A549 treated with AZD9567 at 1 μM for 4 hours (cell line): ENCODE data around the gene CLDN9. TPM values are rescaled to one million over a fixed set of nuclear protein-coding genes. Genes with fewer than 3 reads are reported as not detected.

Experiments
- total RNA-seq: library from RNA; stranded (reverse); fragments of 200-300 nt; extraction: Qiagen RNA extraction; gene quantifications from 5 replicates; pipeline ENCODE4 v1.2.3, GENCODE V29; 2022; ENCODE audit not compliant: insufficient read depth

The CLDN9 gene
- total RNA-seq = 0.37 to 0.71 TPM (median 0.42 TPM) in 4 of 5 replicates, not detected in the other

GRCh38 chr16:3012828-3013420, at the start of gene CLDN9:
CLDN9 (plus strand) TSS chr16:3012923; CDS start chr16:3013363, 440 bp downstream.

GRCh38 chr16:2963723-2964474, 48.8 kb upstream of the CLDN9 start, which contains the start of gene KREMEN2:
KREMEN2 (plus strand) TSS chr16:2964275; CDS start chr16:2964521, 246 bp downstream.

GRCh38 chr16:2968738-2969544, 43.8 kb upstream of the CLDN9 start, which contains the start of gene PAQR4:
PAQR4 (plus strand) TSS chr16:2969348; CDS start chr16:2969675, 327 bp downstream.

GRCh38 chr16:2980227-2981176, 32.2 kb upstream of the CLDN9 start, which contains the start of gene PKMYT1:
PKMYT1 (minus strand) TSS chr16:2980446; CDS start chr16:2979657, 789 bp downstream.

GRCh38 chr16:3017794-3018506, 5.2 kb downstream of the CLDN9 start, which contains the start of gene CLDN6:
CLDN6 (minus strand) TSS chr16:3018183; CDS start chr16:3016021, 2,162 bp downstream.

GRCh38 chr16:3020247-3020603, 7.5 kb downstream of the CLDN9 start, which contains the start of gene TNFRSF12A:
TNFRSF12A (plus strand) TSS chr16:3020368; CDS start chr16:3020398, 30 bp downstream.

GRCh38 chr16:3023669-3024478, 11.2 kb downstream of the CLDN9 start, which contains the start of the genes HCFC1R1 and THOC6:
HCFC1R1 (minus strand) TSS chr16:3023942; CDS start chr16:3023941, 1 bp downstream.
THOC6 (plus strand) TSS chr16:3024035; CDS start chr16:3024327, 292 bp downstream.

GRCh38 chr16:3036726-3037315, 24.1 kb downstream of the CLDN9 start, which contains the start of gene BICDL2:
BICDL2 (minus strand) TSS chr16:3036944; CDS start chr16:3035496, 1,448 bp downstream.

GRCh38 chr16:3045758-3046640, 33.3 kb downstream of the CLDN9 start, which contains the start of gene MMP25:
MMP25 (plus strand) TSS chr16:3046561; CDS start chr16:3046918, 357 bp downstream.

Other genes with a start within 250 kb of the CLDN9 start
- gene ELOB, start 235.6 kb upstream of the CLDN9 start, total RNA-seq = 407 to 510 TPM (median 497 TPM) in 5 replicates
- 0.06 TPM in 1 of 5 replicates, not detected in the others for gene PRSS33, start 225.4 kb upstream of the CLDN9 start, total RNA-seq
- not detected in 5 replicates for gene PRSS41, start 214.5 kb upstream of the CLDN9 start, total RNA-seq
- gene PRSS21, start 195.7 kb upstream of the CLDN9 start, total RNA-seq = 0.16 to 0.24 TPM in 2 of 5 replicates, not detected in the others
- gene ZG16B, start 182.6 kb upstream of the CLDN9 start, total RNA-seq = 0.49 to 0.80 TPM (median 0.66 TPM) in 4 of 5 replicates, not detected in the other
- 0.67 to 1.9 TPM (median 1.1 TPM) in 5 replicates for gene PRSS22, start 154.8 kb upstream of the CLDN9 start, total RNA-seq
- 48.1 to 54.9 TPM (median 50.4 TPM) in 5 replicates for gene FLYWCH2, start 129.7 kb upstream of the CLDN9 start, total RNA-seq
- gene FLYWCH1, start 101.0 kb upstream of the CLDN9 start, total RNA-seq = 23.6 to 29.2 TPM (median 26.3 TPM) in 5 replicates
- 2.0 to 2.5 TPM (median 2.1 TPM) in 4 of 5 replicates, not detected in the other for gene KREMEN2, start 48.6 kb upstream of the CLDN9 start, total RNA-seq
- 46.7 to 50.9 TPM (median 49.9 TPM) in 5 replicates for gene PAQR4, start 43.6 kb upstream of the CLDN9 start, total RNA-seq
- gene PKMYT1, start 32.5 kb upstream of the CLDN9 start, total RNA-seq = 68.3 to 98.4 TPM (median 93.8 TPM) in 5 replicates
- gene CLDN6, start 5.3 kb downstream of the CLDN9 start, total RNA-seq = 0.18 to 1.2 TPM (median 0.28 TPM) in 5 replicates
- 438 to 673 TPM (median 603 TPM) in 5 replicates for gene TNFRSF12A, start 7.4 kb downstream of the CLDN9 start, total RNA-seq
- 226 to 241 TPM (median 237 TPM) in 5 replicates for gene HCFC1R1, start 11.0 kb downstream of the CLDN9 start, total RNA-seq
- 26.4 to 38.3 TPM (median 35.7 TPM) in 5 replicates for gene THOC6, start 11.1 kb downstream of the CLDN9 start, total RNA-seq
- gene BICDL2, start 24.0 kb downstream of the CLDN9 start, total RNA-seq = not detected in 5 replicates
- gene MMP25, start 33.6 kb downstream of the CLDN9 start, total RNA-seq = 0.86 to 1.1 TPM (median 0.96 TPM) in 4 of 5 replicates, not detected in the other
- 13.0 to 37.1 TPM (median 22.9 TPM) in 5 replicates for gene IL32, start 52.7 kb downstream of the CLDN9 start, total RNA-seq
- 0.03 TPM in 1 of 5 replicates, not detected in the others for gene ZSCAN10, start 86.4 kb downstream of the CLDN9 start, total RNA-seq
- 12.9 to 15.4 TPM (median 14.2 TPM) in 5 replicates for gene ZNF205, start 99.7 kb downstream of the CLDN9 start, total RNA-seq
- 12.4 to 13.5 TPM (median 12.8 TPM) in 5 replicates for gene ZNF213, start 122.1 kb downstream of the CLDN9 start, total RNA-seq
- gene OR1F1, start 175.3 kb downstream of the CLDN9 start, total RNA-seq = 0.13 to 0.31 TPM (median 0.26 TPM) in 4 of 5 replicates, not detected in the other
- gene ZNF200, start 222.2 kb downstream of the CLDN9 start, total RNA-seq = 7.8 to 9.3 TPM (median 8.4 TPM) in 5 replicates
- not detected in 5 replicates for gene MEFV, start 243.7 kb downstream of the CLDN9 start, total RNA-seq